ENCODE measurements around the gene KIDINS220.

The KIDINS220 gene

GRCh38 chr2:8836971-8837794, at the start of gene KIDINS220:
TSS of gene KIDINS220 (minus strand) at chr2:8837613. CDS start at chr2:8827093, 10,520 bp downstream.
- in situ Hi-C loops (cut with MboI; ENCODE audit: low sequenced_read_pairs) = no loop called here

DNA sequence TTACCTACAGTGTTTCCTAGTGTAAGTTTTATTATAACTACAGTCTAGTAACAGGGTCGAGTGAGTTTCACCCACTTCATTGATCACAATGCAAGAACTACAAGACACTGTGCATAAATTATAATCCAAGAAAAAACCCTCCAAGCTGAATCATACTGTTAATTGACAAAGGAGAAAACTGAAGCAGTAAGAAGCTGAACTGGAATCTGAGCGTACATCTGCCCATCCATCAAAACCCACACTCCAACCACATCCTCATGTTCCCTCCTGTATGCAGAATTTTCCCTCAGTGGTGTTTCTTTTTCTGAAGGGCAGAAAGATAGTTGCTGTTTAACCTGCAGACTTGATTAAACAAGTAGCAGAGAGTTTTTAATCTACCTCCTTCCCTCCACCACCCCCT, 49.5 kb upstream of the KIDINS220 start:
- in situ Hi-C loops (cut with MboI; ENCODE audit: low sequenced_read_pairs) = no loop called here

DNA sequence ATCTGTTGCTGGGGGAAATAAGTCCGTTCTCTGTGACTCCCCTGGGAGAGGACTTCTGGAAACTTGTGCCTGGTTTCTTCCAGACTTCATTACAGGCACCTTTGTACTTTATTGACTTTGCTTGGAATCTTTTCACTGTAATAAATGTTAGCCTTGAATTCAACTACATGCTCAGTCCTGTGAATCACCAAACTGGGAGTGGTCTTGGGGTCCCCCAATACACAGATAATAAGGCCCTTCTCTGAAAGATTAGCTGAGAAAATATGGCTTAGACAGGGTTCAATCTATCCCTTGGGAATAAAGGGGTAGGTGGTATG, 48.7 kb upstream of the KIDINS220 start:
- in situ Hi-C loops (cut with MboI; ENCODE audit: low sequenced_read_pairs) = no loop called here

DNA sequence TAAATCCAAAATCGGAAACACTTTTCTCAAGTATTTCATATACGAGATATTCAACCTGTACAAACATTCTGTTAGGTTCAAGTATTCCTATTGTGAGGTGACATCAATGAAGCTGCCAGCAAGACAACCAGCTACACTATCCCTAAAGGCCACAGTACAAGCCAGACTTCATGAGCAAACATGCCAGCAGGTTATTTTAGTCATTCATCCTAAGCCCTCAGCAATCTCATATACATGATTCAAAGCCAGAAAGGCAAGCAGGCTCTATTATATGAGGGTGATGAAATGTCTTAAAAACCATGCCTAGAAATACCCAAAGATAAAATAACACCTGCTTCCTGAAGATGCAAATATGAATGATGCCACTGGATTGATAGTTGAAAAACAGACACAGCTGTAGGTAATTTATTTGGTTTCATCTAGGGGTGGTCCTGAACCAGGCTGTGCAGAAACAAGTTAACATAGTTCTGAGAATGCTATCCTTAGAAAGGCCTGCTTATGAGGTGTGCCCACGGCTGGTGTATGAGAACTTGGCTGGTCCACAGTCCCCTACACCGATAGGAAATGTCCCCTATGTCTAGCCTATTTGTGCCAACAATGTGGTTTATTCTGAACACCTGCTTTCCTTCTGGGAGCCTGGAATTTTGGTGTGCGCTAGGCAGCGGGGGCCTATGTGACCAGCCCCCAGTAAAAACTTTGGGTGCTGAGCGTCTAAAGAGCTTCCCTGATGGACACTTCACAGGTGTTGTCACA, 48.2 kb upstream of the KIDINS220 start:
- in situ Hi-C loops (cut with MboI; ENCODE audit: low sequenced_read_pairs) = no loop called here

GRCh38 chr2:8884812-8885211, 47.4 kb upstream of the KIDINS220 start:
- in situ Hi-C loops (cut with MboI; ENCODE audit: low sequenced_read_pairs) = no loop called here

- in situ Hi-C loops (cut with MboI; ENCODE audit: low sequenced_read_pairs) = no loop called here
Measured at GRCh38 chr2:8882094-8882493, 44.7 kb upstream of the KIDINS220 start.

DNA sequence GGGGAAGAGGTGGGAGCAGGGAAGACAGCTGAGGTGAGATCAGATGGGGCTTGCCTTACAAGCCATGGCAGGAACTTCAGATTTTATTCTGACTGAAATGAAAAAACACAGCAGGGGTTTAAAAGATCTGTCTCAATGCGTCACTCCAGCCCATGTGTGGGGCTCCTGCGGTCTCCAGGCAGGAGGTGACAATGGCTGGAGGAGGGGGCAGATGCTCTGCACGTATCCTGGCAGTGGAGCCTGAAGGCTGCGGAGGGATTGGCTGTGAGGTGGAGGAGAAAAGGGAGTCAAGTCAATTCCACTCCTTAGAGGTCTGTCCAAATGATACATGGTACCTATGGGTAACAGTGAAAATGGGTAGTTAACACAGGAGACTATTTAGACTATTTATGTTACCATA, 40.5 kb upstream of the KIDINS220 start:
- in situ Hi-C loops (cut with MboI; ENCODE audit: low sequenced_read_pairs) = no loop called here

- in situ Hi-C loops (cut with MboI; ENCODE audit: low sequenced_read_pairs) = no loop called here
Measured at GRCh38 chr2:8877332-8877731, 39.9 kb upstream of the KIDINS220 start.

GRCh38 chr2:8876628-8877027, 39.2 kb upstream of the KIDINS220 start:
- in situ Hi-C loops (cut with MboI; ENCODE audit: low sequenced_read_pairs) = no loop called here

- in situ Hi-C loops (cut with MboI; ENCODE audit: low sequenced_read_pairs) = no loop called here
Measured at GRCh38 chr2:8872821-8873432, 35.5 kb upstream of the KIDINS220 start.

DNA sequence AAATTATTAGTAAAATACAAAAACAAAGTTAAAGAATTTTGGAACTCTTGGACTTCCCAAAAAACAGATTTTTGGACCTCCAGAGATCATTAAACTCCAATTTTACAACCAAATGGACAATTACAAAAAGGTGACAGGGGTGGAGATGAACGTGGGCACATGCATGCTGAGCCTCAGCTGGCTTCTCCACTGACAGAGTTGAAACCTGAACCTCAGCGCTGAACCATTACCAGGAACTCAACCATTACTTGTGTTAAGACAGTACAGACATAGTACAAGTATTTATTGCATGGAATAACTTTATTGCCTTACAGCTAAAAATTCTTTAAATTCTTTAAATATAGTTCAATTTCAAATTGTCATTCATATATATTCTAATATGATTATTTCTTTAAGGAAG, 33.0 kb upstream of the KIDINS220 start:
- in situ Hi-C loops (cut with MboI; ENCODE audit: low sequenced_read_pairs) = no loop called here

DNA sequence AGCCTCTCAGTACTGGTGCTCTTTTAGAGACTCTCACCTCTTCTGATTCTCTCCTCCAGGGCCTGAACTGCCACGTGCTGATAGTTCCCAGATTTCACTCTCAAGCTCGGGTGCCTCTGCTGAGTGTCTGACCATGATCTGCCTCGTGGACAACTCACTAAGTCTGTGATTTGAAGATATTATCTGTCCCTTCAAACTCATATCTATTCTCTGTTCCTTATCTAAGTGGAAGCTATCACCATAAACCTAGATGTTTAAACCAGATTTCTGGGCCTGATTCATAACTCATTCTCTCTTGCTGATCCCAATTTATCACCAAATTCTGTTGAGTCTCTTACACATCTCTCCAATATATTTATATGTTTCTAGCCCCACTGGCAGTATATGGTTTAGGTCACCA, 29.9 kb upstream of the KIDINS220 start:
- in situ Hi-C loops (cut with MboI; ENCODE audit: low sequenced_read_pairs) = no loop called here

DNA sequence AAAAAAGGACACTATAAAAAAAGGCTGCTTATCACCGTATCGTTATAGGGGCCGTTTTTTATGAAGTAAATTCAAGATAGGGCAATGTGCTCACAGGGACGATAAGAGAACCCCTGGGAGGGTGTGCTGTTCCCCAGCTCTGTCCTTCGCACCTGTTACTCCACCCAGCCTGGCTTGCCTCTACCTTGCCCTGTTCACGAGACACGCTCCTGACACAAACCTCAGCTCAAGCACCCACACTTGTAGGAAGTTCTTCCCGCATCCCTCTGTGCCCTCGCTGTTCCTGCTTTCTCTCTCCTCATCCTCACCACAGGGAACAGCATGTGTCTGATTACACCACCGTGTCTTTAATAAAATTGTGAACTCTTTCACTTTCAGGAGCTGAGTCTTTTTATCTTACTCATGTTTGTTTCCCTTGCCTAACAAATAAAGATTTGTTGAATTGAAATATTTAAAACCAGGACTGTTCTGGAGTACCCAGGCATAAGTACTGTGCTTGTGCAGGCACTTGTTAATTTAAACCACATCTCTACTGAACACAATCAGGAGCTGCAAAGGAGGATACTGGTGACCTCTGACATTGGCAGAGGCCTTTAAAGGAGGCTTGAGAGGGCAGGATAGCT, 26.0 kb upstream of the KIDINS220 start:
- in situ Hi-C loops (cut with MboI; ENCODE audit: low sequenced_read_pairs) = no loop called here

DNA sequence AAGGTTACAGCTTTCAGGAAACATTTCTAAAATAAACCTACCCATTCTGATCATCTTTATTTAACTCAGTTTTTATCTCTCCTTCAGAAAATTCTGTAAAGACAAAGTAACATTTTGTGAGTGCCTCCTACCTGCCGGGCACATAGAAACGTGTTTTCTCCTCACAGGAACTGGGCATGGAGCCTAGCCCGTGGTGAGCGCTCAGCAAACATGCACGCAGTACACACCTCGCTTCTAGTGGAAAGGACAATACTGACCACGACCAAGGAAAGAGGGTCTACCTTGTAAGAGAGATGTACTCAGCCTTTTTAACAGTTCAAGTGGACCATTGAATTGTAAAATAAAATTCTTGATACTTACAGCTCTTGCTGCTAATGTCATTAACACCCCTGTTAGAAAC, 24.8 kb upstream of the KIDINS220 start:
- in situ Hi-C loops (cut with MboI; ENCODE audit: low sequenced_read_pairs) = no loop called here

- in situ Hi-C loops (cut with MboI; ENCODE audit: low sequenced_read_pairs) = no loop called here
Measured at GRCh38 chr2:8861797-8862196, 24.4 kb upstream of the KIDINS220 start.

- in situ Hi-C loops (cut with MboI; ENCODE audit: low sequenced_read_pairs) = no loop called here
Measured at GRCh38 chr2:8860239-8860638, 22.8 kb upstream of the KIDINS220 start.

DNA sequence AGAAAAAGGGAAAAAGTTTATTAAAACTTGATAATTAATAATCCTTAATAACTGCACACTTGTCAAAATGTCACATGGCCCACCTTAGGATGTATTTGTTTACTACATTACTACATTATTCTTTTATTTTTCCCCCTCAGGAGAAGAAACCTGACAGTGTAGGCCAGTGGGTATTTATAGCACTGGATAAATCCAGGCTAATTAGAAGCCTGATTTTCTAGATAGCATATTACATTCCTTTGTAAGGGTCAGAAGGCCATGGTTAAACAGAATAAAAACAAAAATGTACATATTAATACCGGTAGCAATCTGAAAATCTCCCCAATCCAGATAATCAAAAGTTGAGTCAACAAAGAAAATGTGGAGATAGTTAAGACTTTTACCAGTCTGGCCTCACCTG, 21.5 kb upstream of the KIDINS220 start:
- in situ Hi-C loops (cut with MboI; ENCODE audit: low sequenced_read_pairs) = no loop called here

DNA sequence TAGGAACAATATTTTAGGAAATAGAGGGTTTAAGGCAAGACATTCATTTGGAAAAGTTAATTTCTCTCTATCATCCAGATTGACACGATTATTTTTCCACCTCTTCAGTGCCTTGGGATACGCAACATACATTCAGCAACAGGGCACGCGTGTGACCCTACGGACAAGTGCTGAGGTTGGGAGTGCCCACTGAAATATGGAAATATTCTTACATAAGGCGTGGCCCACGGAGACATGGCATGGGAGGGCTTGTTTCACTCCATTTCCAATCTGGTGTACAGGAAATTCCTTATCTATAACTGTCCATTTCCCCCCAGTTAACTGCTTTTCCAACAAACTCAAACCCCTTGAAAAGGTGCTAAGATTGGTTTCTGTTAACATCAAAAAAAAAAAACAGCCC, 20.9 kb upstream of the KIDINS220 start:
- in situ Hi-C loops (cut with MboI; ENCODE audit: low sequenced_read_pairs) = no loop called here

DNA sequence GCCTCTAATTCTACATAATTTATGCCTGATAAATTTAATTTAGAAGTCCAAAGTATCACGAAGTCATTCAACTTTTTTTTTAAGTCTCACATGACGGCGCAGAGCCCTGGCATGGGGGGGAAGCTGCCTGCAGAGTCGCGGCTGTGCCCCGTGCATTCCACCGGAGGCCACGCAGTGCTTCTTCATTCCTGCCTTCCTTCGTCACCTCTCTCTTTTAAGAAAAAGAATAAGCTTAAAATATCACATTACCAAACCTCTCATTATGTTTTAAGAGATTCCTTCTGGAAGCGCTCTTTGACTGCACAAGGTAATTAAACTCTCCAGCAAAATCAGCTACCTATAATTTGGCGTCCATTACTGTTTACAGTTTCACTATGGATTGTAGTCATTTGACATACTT, 20.3 kb upstream of the KIDINS220 start:
- in situ Hi-C loops (cut with MboI; ENCODE audit: low sequenced_read_pairs) = no loop called here

DNA sequence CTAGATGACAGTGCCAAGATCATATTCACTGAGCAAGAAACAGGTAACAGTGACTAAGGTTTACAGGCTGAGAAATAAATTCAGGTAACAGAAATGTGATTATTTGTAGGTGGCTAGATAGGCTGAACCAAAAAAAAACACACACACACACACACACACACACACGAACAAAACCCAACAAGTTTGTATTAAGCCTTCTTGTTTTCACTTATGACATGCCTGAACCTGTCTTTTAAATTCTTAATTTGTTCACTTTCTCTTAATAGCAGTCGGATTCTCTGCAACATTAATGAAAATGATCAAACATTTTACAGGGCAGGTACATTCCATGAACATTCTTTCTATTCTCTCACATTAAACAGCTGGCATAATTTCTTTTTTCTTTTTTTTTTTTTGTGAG, 18.8 kb upstream of the KIDINS220 start:
- in situ Hi-C loops (cut with MboI; ENCODE audit: low sequenced_read_pairs) = no loop called here

DNA sequence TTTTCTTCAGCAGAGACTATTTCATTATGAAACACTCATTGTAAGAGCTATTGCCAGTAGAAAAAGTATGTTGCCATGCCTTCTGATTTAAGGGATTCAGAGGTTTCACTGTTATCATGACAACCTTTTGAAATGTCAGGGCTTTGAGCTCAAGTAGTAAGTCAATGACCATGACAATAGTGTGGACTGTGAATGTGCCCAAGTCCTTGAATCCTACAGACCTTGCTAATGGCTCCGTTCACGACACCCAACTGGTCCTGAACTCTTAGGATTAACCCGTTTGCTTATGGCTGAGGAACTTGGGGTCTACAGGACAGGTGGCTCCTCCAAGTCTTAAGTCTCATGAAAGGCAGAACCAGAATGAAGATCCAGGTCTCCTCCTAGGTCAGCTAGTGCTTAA, 17.6 kb upstream of the KIDINS220 start:
- in situ Hi-C loops (cut with MboI; ENCODE audit: low sequenced_read_pairs) = no loop called here

DNA sequence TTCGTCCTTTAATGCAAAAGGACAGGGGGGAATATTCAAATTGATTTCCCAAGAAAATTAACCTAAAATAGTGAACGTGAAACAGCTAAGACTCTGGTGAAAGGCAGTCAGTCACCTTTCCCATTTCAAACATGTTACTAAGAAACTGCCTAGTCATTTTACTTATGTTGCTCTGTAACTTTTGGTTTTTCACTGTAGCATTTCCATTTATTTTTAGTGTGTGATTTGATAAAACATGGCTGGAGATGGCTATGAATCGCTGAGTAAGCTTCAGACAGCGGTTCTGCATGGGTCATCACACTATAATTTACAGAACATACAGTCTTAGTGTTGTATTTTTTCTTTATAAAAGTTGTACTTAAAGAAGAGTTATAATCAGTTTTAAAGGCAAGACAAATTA, 16.0 kb upstream of the KIDINS220 start:
- in situ Hi-C loops (cut with MboI; ENCODE audit: low sequenced_read_pairs) = no loop called here
